HepG2 (cell line): ENCODE measurements around the gene ALDOA. TPM values are rescaled to one million over a fixed set of nuclear protein-coding genes. Genes with fewer than 3 reads are reported as not detected.

Source experiments
- BCLAF1 ChIP-seq: fragments of 450-650 bp; IDR thresholded peaks from 2 replicates; pipeline ENCODE4 v1.6.1; 2017; ENCODE audit warnings: mild to moderate bottlenecking
- BRD4 ChIP-seq: sonication (generic); formaldehyde crosslinking; IDR thresholded peaks from 2 replicates; pipeline ENCODE4 v1.4.0; 2020; ENCODE audit warnings: missing genetic modification reagents
- FUBP1 ChIP-seq: sonication (generic); formaldehyde crosslinking; IDR thresholded peaks from 2 replicates; pipeline ENCODE4 v1.5.1; 2020; ENCODE audit warnings: missing genetic modification reagents, mild to moderate bottlenecking, borderline replicate concordance
- MTF2 ChIP-seq: sonication (generic); formaldehyde crosslinking; IDR thresholded peaks from 2 replicates; pipeline ENCODE4 v1.5.0; 2020; ENCODE audit warnings: missing genetic modification reagents, borderline replicate concordance
- XBP1 ChIP-seq: sonication (generic); formaldehyde crosslinking; IDR thresholded peaks from 2 replicates; pipeline ENCODE4 v1.5.0; 2020; ENCODE audit warnings: missing genetic modification reagents
- ZNF10 ChIP-seq: sonication (generic); formaldehyde crosslinking; IDR thresholded peaks from 2 replicates; pipeline ENCODE4 v1.4.0; 2020; ENCODE audit warnings: mild to moderate bottlenecking, low read depth, missing genetic modification reagents, borderline replicate concordance
- ZNF264 ChIP-seq: sonication (generic); formaldehyde crosslinking; IDR thresholded peaks from 2 replicates; pipeline ENCODE4 v1.4.0; 2020; ENCODE audit warnings: missing genetic modification reagents
- ZNF331 ChIP-seq: sonication (generic); formaldehyde crosslinking; IDR thresholded peaks from 2 replicates; pipeline ENCODE4 v1.4.0; 2020; ENCODE audit warnings: missing genetic modification reagents
- ZNF501 ChIP-seq: sonication (generic); formaldehyde crosslinking; IDR thresholded peaks from 2 replicates; pipeline ENCODE4 v1.5.1; 2020; ENCODE audit warnings: mild to moderate bottlenecking, moderate library complexity, missing genetic modification reagents
- ZNF510 ChIP-seq: sonication (generic); formaldehyde crosslinking; IDR thresholded peaks from 2 replicates; pipeline ENCODE4 v1.4.0; 2020; ENCODE audit warnings: low read depth, mild to moderate bottlenecking, missing genetic modification reagents
- ZNF660 ChIP-seq: sonication (generic); formaldehyde crosslinking; IDR thresholded peaks from 2 replicates; pipeline ENCODE4 v1.5.1; 2020; ENCODE audit warnings: mild to moderate bottlenecking, low read depth, missing genetic modification reagents, borderline replicate concordance
- ZSCAN20 ChIP-seq: sonication (generic); formaldehyde crosslinking; IDR thresholded peaks from 2 replicates; pipeline ENCODE4 v1.4.0; 2020; ENCODE audit warnings: missing genetic modification reagents, mild to moderate bottlenecking, borderline replicate concordance
- polyA plus RNA-seq, 8 experiments: library from polyadenylated mRNA; depleted of rRNA in 3 of 8; stranded (reverse) in 7 of 8; unstranded in 1 of 8; fragments of >200 nt; fragmentation: Illumina TruSeq in 4 of 8; extraction: Trizol in 4 of 8; gene quantifications; 2 replicates each; pipeline versions ENCODE4 v1.2.1 to v1.2.3, GENCODE V29; 2011 to 2016; ENCODE audit warnings: low read depth in 4 of 8, missing spikeins in 1 of 8, mixed read lengths in 1 of 8; ENCODE audit not compliant: insufficient read depth in 1 of 8
- total RNA-seq, 5 experiments: library from RNA; depleted of rRNA; stranded (reverse); fragments of >200 nt; fragmentation: Illumina TruSeq; extraction: Trizol; gene quantifications; 2 replicates each; pipeline ENCODE4 v1.2.3, GENCODE V29; 2016; ENCODE audit warnings: low read depth in 1 of 5
- TF ChIP-seq, protein P1 (sequence below): sonication (generic); formaldehyde crosslinking; IDR thresholded peaks from 2 replicates; pipeline ENCODE4 v1.4.0; 2020; ENCODE audit warnings: low read depth, missing genetic modification reagents
- TF ChIP-seq, protein P2 (sequence below): sonication (generic); formaldehyde crosslinking; IDR thresholded peaks from 2 replicates; pipeline ENCODE4 v1.5.0; 2020; ENCODE audit warnings: missing genetic modification reagents

The ALDOA gene
- total and polyA plus RNA-seq, 2 of the 13 experiments (the other 11 are each of a cell fraction or from before 2014, with no cell fraction given) = 925 to 1,884 TPM

DNA sequence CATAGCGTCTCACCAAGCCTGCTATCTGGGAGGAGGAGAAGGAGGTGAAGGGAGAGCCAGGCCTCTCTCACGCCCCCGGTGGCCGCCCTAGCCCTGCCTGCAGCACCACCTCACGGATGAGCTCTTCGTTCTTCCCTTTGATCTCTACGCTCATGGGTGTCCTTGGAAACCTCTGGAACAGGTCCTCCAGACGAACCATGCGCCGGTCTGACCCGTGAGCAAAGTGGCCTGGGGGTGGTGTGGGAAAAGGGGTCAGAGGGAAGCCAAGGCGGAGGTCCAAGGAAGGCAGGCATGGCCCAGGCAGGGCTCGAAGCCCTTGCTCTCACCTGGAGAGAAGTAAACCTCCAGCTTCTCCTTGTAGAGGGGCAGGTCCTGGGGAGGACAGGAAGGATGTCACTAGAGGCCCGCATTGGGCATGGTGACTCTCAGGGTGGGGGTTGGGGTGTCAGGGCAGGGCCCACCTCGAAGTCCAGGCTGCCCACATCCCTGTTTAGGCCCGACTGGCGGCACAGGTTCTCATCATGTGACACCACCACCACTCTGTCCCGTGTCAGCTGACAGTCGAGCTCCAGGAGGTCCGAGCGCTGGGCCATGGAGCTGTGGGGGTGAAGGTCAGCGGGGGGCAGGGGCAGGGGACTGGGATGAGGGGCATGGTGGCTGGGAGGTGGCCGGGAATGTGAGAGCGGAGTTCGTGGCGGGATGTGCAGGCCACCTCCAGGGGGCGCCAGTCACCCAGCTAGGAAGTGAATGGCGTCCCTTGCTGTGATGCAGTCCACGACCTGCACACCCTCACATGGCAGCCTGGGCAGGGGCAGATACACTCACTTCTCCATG is 46.9 kb downstream of the ALDOA start (continued):
- TF ChIP-seq, protein P1, sequence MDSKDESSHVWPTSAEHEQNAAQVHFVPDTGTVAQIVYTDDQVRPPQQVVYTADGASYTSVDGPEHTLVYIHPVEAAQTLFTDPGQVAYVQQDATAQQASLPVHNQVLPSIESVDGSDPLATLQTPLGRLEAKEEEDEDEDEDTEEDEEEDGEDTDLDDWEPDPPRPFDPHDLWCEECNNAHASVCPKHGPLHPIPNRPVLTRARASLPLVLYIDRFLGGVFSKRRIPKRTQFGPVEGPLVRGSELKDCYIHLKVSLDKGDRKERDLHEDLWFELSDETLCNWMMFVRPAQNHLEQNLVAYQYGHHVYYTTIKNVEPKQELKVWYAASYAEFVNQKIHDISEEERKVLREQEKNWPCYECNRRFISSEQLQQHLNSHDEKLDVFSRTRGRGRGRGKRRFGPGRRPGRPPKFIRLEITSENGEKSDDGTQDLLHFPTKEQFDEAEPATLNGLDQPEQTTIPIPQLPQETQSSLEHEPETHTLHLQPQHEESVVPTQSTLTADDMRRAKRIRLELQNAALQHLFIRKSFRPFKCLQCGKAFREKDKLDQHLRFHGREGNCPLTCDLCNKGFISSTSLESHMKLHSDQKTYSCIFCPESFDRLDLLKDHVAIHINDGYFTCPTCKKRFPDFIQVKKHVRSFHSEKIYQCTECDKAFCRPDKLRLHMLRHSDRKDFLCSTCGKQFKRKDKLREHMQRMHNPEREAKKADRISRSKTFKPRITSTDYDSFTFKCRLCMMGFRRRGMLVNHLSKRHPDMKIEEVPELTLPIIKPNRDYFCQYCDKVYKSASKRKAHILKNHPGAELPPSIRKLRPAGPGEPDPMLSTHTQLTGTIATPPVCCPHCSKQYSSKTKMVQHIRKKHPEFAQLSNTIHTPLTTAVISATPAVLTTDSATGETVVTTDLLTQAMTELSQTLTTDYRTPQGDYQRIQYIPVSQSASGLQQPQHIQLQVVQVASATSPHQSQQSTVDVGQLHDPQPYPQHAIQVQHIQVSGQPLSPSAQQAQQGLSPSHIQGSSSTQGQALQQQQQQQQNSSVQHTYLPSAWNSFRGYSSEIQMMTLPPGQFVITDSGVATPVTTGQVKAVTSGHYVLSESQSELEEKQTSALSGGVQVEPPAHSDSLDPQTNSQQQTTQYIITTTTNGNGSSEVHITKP = no peak
- TF ChIP-seq, protein P2, sequence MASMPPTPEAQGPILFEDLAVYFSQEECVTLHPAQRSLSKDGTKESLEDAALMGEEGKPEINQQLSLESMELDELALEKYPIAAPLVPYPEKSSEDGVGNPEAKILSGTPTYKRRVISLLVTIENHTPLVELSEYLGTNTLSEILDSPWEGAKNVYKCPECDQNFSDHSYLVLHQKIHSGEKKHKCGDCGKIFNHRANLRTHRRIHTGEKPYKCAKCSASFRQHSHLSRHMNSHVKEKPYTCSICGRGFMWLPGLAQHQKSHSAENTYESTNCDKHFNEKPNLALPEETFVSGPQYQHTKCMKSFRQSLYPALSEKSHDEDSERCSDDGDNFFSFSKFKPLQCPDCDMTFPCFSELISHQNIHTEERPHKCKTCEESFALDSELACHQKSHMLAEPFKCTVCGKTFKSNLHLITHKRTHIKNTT (CRISPR knock-in tag) = no peak
- no peak for TF ChIP-seq XBP1
- no peak for TF ChIP-seq ZNF10 (CRISPR knock-in tag)
- peak; percentile 59 for TF ChIP-seq ZNF331
- TF ChIP-seq ZNF510 = peak; percentile 56; the same call in 1 of the 2 replicates
- TF ChIP-seq ZSCAN20 = no peak
- TF ChIP-seq FUBP1 = 0 out of 2 replicates have a peak, but pooled peaks have one; percentile 61
- peak; percentile 75; the same call in 1 of the 2 replicates for TF ChIP-seq ZNF264
- TF ChIP-seq MTF2 = no peak
- TF ChIP-seq BCLAF1 = no peak
- TF ChIP-seq ZNF660 = no peak
- peak; percentile 73 for TF ChIP-seq BRD4 (CRISPR knock-in tag)
- TF ChIP-seq ZNF501 = peak; percentile 91
